Measurements from ENCODE around the gene TPR. TPM values are rescaled to one million over a fixed set of nuclear protein-coding genes. Genes with fewer than 3 reads are reported as not detected.

Gene TPR
- polyA plus RNA-seq, 4 donors, result 89.1 to 107 (median 102) TPM

- no peak for DNase-seq (ENCODE audit: low read depth in 4 of 4, low spot score in 3 of 4)
These were observed 44.3 kb downstream of the TPR start for GRCh38 chr1:186330758-186331157.

- DNase-seq (ENCODE audit: low read depth in 4 of 4, low spot score in 3 of 4), result no peak
These were observed 47.7 kb downstream of the TPR start for GRCh38 chr1:186327331-186327730.

DNA sequence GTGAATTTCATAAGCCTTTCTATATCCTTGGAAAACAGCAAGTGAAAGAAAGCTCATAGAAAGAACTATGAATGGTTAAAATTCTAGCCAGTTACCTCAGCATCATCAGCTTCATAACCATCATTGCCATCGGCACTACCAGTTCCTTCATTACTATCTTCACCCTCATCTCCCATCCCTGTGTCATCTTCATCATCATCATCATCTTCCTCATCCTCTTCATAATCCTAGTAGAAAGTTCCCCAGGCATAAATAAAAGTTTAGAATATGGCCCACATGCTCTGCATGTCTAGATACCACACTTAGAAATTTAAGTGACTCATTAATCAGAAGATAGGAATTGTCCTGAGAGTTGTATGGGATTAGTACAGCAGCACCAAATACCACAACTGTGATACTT is 49.0 kb downstream of the TPR start:
- no peak for DNase-seq (ENCODE audit: low read depth in 4 of 4, low spot score in 3 of 4)

- no peak for DNase-seq (ENCODE audit: low read depth in 4 of 4, low spot score in 3 of 4)
These were observed 49.8 kb downstream of the TPR start for GRCh38 chr1:186325239-186325638.

GRCh38 chr1:186323865-186324264 is 51.2 kb downstream of the TPR start:
- DNase-seq (ENCODE audit: low read depth in 4 of 4, low spot score in 3 of 4), result no peak

GRCh38 chr1:186315570-186315969 is 59.5 kb downstream of the TPR start:
- DNase-seq (ENCODE audit: low read depth in 4 of 4, low spot score in 3 of 4), result no peak

DNA sequence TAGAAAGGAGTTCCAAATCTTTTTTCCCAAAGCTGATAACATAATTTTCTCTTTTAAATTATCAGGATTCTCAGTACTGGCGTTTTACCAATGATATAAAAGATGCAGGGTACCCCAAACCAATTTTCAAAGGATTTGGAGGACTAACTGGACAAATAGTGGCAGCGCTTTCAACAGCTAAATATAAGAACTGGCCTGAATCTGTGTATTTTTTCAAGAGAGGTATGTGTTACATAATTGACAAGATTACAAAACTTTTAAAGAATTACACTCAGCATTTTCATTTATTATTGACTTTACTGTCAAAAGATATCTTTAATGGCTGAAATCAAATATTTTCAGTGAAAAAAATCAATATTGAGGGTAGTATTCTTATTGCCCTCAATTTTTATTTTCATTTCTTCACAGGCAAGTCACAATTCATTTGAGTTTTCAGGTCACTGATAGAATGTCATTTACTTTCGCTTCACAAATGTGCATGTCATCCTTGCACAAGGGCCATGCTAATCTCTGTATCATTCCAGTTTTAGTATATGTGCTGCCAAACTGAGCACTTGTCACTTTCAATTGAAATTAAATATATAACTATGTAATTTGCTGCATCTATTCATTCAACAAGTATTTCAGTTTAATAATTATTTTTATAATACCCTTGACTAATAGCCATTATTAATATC is 63.5 kb downstream of the TPR start:
- no peak for DNase-seq (ENCODE audit: low read depth in 4 of 4, low spot score in 3 of 4)

GRCh38 chr1:186310307-186310706 is 64.7 kb downstream of the TPR start:
- no peak for DNase-seq (ENCODE audit: low read depth in 4 of 4, low spot score in 3 of 4)

GRCh38 chr1:186308264-186309060 is 66.6 kb downstream of the TPR start:
- no peak for DNase-seq (ENCODE audit: low read depth in 4 of 4, low spot score in 3 of 4)

DNA sequence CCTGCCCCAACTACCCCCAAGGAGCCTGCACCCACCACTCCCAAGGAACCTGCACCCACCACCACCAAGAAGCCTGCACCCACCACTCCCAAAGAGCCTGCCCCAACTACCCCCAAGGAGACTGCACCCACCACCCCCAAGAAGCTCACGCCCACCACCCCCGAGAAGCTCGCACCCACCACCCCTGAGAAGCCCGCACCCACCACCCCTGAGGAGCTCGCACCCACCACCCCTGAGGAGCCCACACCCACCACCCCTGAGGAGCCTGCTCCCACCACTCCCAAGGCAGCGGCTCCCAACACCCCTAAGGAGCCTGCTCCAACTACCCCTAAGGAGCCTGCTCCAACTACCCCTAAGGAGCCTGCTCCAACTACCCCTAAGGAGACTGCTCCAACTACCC is 67.6 kb downstream of the TPR start:
- no peak for DNase-seq (ENCODE audit: low read depth in 4 of 4, low spot score in 3 of 4)

GRCh38 chr1:186306533-186306932 is 68.5 kb downstream of the TPR start:
- no peak for DNase-seq (ENCODE audit: low read depth in 4 of 4, low spot score in 3 of 4)

- DNase-seq (ENCODE audit: low read depth in 4 of 4, low spot score in 3 of 4), result no peak
These were observed 69.8 kb downstream of the TPR start for GRCh38 chr1:186304982-186305949.

DNA sequence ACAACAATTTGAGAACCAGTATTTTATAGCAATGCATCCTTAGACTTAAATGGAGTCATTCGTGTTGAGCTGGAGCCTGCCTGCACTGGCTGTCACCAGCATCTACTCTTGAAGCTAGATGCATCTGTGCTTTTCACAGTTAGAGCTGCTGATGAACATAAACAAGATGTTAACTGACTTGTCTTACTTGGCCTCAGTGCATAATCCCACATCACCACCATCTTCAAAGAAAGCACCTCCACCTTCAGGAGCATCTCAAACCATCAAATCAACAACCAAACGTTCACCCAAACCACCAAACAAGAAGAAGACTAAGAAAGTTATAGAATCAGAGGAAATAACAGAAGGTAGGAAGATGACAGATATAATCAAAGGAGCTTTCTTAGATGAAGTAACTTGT is 71.1 kb downstream of the TPR start:
- DNase-seq (ENCODE audit: low read depth in 4 of 4, low spot score in 3 of 4), result no peak

- DNase-seq (ENCODE audit: low read depth in 4 of 4, low spot score in 3 of 4), result no peak
These were observed 72.6 kb downstream of the TPR start for GRCh38 chr1:186302381-186302920.

DNA sequence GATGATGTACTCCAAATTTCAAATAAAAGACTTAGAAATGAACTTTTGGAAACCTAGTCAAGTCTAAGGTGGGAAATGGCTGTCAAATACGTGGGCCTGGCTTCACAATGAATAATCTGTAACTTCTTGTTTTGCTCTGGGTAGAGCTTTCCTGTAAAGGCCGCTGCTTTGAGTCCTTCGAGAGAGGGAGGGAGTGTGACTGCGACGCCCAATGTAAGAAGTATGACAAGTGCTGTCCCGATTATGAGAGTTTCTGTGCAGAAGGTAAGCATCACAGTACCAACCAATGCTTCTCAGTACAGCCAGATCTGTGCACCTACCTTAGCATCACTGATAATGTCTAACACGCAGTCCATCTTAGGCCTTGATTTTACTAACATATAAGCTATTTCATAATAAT is 73.6 kb downstream of the TPR start:
- DNase-seq (ENCODE audit: low read depth in 4 of 4, low spot score in 3 of 4), result no peak

GRCh38 chr1:186300056-186300455 is 75.0 kb downstream of the TPR start:
- no peak for DNase-seq (ENCODE audit: low read depth in 4 of 4, low spot score in 3 of 4)

DNA sequence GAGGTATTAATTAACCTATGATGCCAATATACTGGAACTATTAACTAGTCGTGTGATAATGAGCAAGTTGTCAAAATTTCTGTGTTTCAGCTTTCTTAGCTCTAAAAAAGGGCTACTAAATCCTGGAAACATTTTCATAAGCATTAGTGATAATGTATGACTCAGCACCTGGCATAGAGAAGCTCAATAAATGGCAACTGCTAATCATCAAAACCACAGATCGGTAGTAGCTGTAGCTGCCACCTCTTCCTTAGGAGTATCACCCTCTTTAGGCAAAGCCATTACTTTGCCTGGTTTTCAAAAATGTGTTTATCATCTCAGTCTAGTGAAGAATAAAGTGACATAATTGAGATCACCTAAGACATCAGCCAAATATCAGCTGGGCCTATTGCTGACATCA is 75.5 kb downstream of the TPR start:
- DNase-seq (ENCODE audit: low read depth in 4 of 4, low spot score in 3 of 4), result no peak

DNA sequence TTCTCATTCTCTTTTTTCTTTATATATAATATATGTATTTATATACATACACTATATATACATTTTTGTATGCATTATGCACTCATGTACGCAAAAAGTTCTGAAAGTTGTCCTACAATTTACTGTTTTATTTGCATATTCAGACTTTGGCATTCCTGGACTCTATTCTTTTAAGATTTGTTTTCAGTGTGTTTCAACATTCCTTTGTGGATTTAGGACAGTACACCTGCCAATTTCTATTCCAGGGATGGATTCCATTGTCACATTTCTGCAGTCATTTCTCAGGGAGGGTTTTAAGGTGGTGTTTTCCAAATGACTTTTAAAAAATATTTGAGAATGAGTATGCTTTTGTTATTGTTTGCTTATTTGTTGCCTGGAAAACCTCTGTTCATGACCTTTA is 76.2 kb downstream of the TPR start:
- no peak for DNase-seq (ENCODE audit: low read depth in 4 of 4, low spot score in 3 of 4)

DNA sequence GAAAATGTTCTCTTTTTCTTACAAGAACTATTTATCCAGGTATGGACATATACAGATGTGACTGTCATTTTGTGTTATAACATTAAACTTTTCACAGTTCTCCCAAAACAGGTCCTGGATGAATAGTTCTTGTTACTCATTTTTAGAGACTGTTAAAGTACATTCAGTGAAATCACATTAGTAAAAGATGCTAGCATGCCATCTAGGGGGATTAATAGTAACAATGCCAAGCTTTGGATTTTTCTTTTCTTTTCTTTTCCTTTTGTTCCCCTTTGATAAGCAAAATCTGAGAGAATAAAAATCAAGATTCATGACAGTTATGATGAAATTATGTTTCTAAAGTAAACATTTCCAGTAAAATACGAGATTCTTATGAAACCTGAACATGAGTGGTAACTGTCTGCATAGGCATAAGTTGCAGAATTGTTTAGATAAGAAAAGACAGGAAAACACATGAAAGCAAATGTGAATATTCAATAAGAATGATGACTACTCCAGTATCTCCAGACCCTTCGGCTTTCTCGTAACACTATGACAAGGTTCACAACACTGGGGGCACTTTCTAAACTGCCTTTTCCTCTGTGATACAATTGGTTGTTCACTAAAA is 77.5 kb downstream of the TPR start:
- DNase-seq (ENCODE audit: low read depth in 4 of 4, low spot score in 3 of 4), result no peak

DNA sequence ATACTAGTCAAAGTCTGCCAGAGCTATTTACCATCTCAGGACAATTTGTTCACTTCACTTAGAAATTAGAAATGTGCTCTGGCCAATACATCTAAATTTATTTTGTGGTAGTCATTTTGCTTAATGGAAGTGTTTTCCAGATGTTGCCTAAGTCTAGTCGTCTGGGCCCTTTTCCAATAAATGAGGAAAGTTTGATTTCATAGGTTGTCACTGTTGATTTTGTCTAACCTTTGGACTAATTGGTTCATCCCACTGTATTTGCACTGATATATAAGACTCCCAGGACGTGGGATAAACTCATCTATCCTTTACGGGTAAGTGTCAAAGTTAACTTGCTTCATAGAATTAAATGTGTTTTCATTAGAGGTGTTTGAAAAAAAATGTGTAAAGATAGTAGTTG is 79.1 kb downstream of the TPR start, which contains the start of gene PRG4:
TSS of gene PRG4 (plus strand) at position 300 of the 400 bp plus-strand sequence.
- DNase-seq (ENCODE audit: low read depth in 4 of 4, low spot score in 3 of 4), result no peak
